HCT116 (cell line): ENCODE measurements around the gene HEXD. TPM values are rescaled to one million over a fixed set of nuclear protein-coding genes. Genes with fewer than 3 reads are reported as not detected.
A peak's percentile ranks its signal among the peaks of the same experiment; 100 is the strongest.

Experiments used
- ATAC-seq: fragments of 200-7000 bp; cut with Tn5 transposase; 2 replicates; pipeline ENCODE4 v1.9.1; 2020; ENCODE audit warnings: mild to moderate bottlenecking, moderate library complexity
- BruUV-seq: library from RNA; stranded (reverse); fragments of 400-500 nt; replicated peaks from 2 replicates; lab custom pipeline; 2021; lab: Mats Ljungman, UMichigan
- CTCF ChIA-PET: fragments of 300-600 bp; sonication (Branson Sonifier 250); formaldehyde crosslinking; loops from one replicate; lab custom pipeline; 2021; ENCODE audit warnings: antibody characterized with exemption; lab: Charles Lee
- POLR2A ChIA-PET: fragments of 300-600, 350-600 bp; sonication (Branson Sonifier 250); formaldehyde crosslinking; loops from one replicate; lab custom pipeline; 2021; ENCODE audit warnings: antibody characterized with exemption; lab: Charles Lee
- RAD21 ChIA-PET, 2 experiments: fragments of 300-600 bp; sonication (Branson Sonifier 250); formaldehyde crosslinking; loops; one replicate each; lab custom pipeline; 2023; ENCODE audit warnings: low total read pairs in 2 of 2; ENCODE audit not compliant: uncharacterized antibody in 2 of 2, unreplicated experiment in 2 of 2, low non-redundant PET in 1 of 2; lab: Charles Lee
- DNase-seq: peaks from one replicate; pipeline ENCODE4 v3.0.0-alpha.2; 2010; ENCODE audit warnings: low read depth, low spot score
- H2AFZ ChIP-seq: fragments of 200-600 bp; shearing (Covaris generic), sonication (generic); 2 replicates; pipeline ENCODE4 v1.6.1; 2017; ENCODE audit warnings: low read depth, mixed run types, mixed read lengths, antibody characterized with exemption, low read length; ENCODE audit not compliant: poor library complexity, severe bottlenecking
- H3K27ac ChIP-seq: 2 replicates; pipeline ENCODE4 v1.5.1; 2012; ENCODE audit warnings: low read depth, low read length
- H3K27me3 ChIP-seq: fragments of 200-600 bp; sonication (generic); 2 replicates; pipeline ENCODE4 v1.6.1; 2016; ENCODE audit warnings: mixed run types, low read length, mixed read lengths; ENCODE audit not compliant: insufficient read depth
- H3K36me3 ChIP-seq, 2 experiments: fragments of 200-500 bp in 1 of 2; fragments of 200-600 bp in 1 of 2; sonication (Bioruptor generic) in 1 of 2; sonication (generic) in 1 of 2; 2 replicates each; pipeline versions ENCODE4 v1.5.1 to v1.6.1; 2014 to 2016; ENCODE audit warnings: low read length in 2 of 2, inconsistent platforms in 1 of 2, mixed read lengths in 1 of 2, mixed run types in 1 of 2; ENCODE audit not compliant: insufficient read depth in 2 of 2, control insufficient read depth in 1 of 2
- H3K4me1 ChIP-seq, 2 experiments: fragments of 200-600 bp in 1 of 2; sonication (generic) in 1 of 2; 2 replicates each; pipeline versions ENCODE4 v1.5.1 to v1.6.1; 2012 to 2017; ENCODE audit warnings: low read length in 2 of 2, inconsistent platforms in 1 of 2, mild to moderate bottlenecking in 1 of 2, mixed read lengths in 1 of 2, mixed run types in 1 of 2, moderate library complexity in 1 of 2; ENCODE audit not compliant: insufficient read depth in 2 of 2, control insufficient read depth in 1 of 2
- H3K4me2 ChIP-seq: fragments of 200-600 bp; sonication (generic); 2 replicates; pipeline ENCODE4 v1.6.1; 2017; ENCODE audit warnings: mixed run types, low read length, mixed read lengths
- H3K4me3 ChIP-seq, 2 experiments: fragments of 200-600 bp in 1 of 2; sonication (generic) in 1 of 2; replicated peaks in 1 of 2; 2 replicates each; pipeline ENCODE4 v1.5.1; 2011 to 2016; ENCODE audit warnings: low read length in 2 of 2, control low read depth in 1 of 2, low read depth in 1 of 2, mild to moderate bottlenecking in 1 of 2, mixed read lengths in 1 of 2, mixed run types in 1 of 2
- H3K79me2 ChIP-seq: fragments of 200-600 bp; sonication (generic); 2 replicates; pipeline ENCODE4 v1.6.1; 2017; ENCODE audit warnings: mild to moderate bottlenecking, mixed run types, low read length, moderate library complexity, mixed read lengths; ENCODE audit not compliant: insufficient read depth
- H3K9ac ChIP-seq: fragments of 200-600 bp; sonication (generic); 2 replicates; pipeline ENCODE4 v1.6.1; 2016; ENCODE audit warnings: low read length, mixed read lengths
- H3K9me2 ChIP-seq: fragments of 200-600 bp; sonication (generic), shearing (Covaris generic); 2 replicates; pipeline ENCODE4 v1.6.1; 2017; ENCODE audit warnings: mixed run types, mild to moderate bottlenecking, moderate library complexity; ENCODE audit not compliant: insufficient read depth
- H3K9me3 ChIP-seq, 2 experiments: fragments of 200-500 bp in 1 of 2; fragments of 200-600 bp in 1 of 2; sonication (Bioruptor generic) in 1 of 2; sonication (generic) in 1 of 2; 2 replicates each; pipeline ENCODE4 v1.6.1; 2014 to 2017; ENCODE audit warnings: low read length in 2 of 2, mixed read lengths in 2 of 2, inconsistent platforms in 1 of 2, low read depth in 1 of 2, mild to moderate bottlenecking in 1 of 2, mixed run types in 1 of 2, moderate library complexity in 1 of 2; ENCODE audit not compliant: control insufficient read depth in 1 of 2, insufficient read depth in 1 of 2
- H4K20me1 ChIP-seq: fragments of 200-600 bp; sonication (generic), shearing (Covaris generic); 2 replicates; pipeline ENCODE4 v1.6.1; 2017; ENCODE audit warnings: mixed run types, mild to moderate bottlenecking, moderate library complexity; ENCODE audit not compliant: insufficient read depth
- CBX3 ChIP-seq: IDR thresholded peaks from 2 replicates; pipeline ENCODE4 v1.6.1; 2012; ENCODE audit warnings: low read depth
- EGR1 ChIP-seq: IDR thresholded peaks from 2 replicates; pipeline ENCODE4 v1.6.1; 2012; ENCODE audit warnings: low read depth
- EZH2 ChIP-seq: fragments of 200-600 bp; sonication (generic); IDR thresholded peaks from 2 replicates; pipeline ENCODE4 v1.6.1; 2017; ENCODE audit warnings: antibody characterized with exemption, mixed run types
- FOSL1 ChIP-seq: IDR thresholded peaks from 2 replicates; pipeline ENCODE4 v1.6.1; 2012; ENCODE audit warnings: low read depth
- JUND ChIP-seq: IDR thresholded peaks from 2 replicates; pipeline ENCODE4 v1.6.1; 2012
- SIN3A ChIP-seq: IDR thresholded peaks from 2 replicates; pipeline ENCODE4 v1.6.1; 2012; ENCODE audit warnings: low read depth
- SP1 ChIP-seq: IDR thresholded peaks from 2 replicates; pipeline ENCODE4 v1.6.1; 2012; ENCODE audit warnings: low read depth
- TCF7L2 ChIP-seq: IDR thresholded peaks from 2 replicates; pipeline ENCODE4 v1.7.0; 2011; ENCODE audit warnings: borderline replicate concordance, inconsistent platforms; ENCODE audit not compliant: insufficient read depth, insufficient read length; ENCODE audit errors: extremely low read depth
- YY1 ChIP-seq: IDR thresholded peaks from 2 replicates; pipeline ENCODE4 v1.6.1; 2011; ENCODE audit warnings: low read length, low read depth, moderate library complexity, mild to moderate bottlenecking; ENCODE audit not compliant: insufficient replicate concordance; ENCODE audit errors: extremely low read depth
- intact Hi-C: fragments of 100-400 bp; cut with micrococcal nuclease; formaldehyde crosslinking; loops from 2 replicates; pipeline ENCODE4 v1.10.0; 2022
- total RNA-seq: library from RNA; stranded (reverse); gene quantifications from one replicate; pipeline ENCODE4 v1.2.1, GENCODE V29; 2021; ENCODE audit not compliant: unreplicated experiment
- TF ChIP-seq, protein P1 (sequence below): IDR thresholded peaks from 2 replicates; pipeline ENCODE4 v1.6.1; 2012; ENCODE audit warnings: low read depth
- TF ChIP-seq, protein P2 (sequence below): IDR thresholded peaks from 2 replicates; pipeline ENCODE4 v1.6.1; 2011; ENCODE audit warnings: mild to moderate bottlenecking, low read length, moderate library complexity; ENCODE audit not compliant: insufficient replicate concordance; ENCODE audit errors: extremely low read depth

The HEXD gene
- total RNA-seq, 1 experiment from 2014 or later, result 45.2 TPM

DNA sequence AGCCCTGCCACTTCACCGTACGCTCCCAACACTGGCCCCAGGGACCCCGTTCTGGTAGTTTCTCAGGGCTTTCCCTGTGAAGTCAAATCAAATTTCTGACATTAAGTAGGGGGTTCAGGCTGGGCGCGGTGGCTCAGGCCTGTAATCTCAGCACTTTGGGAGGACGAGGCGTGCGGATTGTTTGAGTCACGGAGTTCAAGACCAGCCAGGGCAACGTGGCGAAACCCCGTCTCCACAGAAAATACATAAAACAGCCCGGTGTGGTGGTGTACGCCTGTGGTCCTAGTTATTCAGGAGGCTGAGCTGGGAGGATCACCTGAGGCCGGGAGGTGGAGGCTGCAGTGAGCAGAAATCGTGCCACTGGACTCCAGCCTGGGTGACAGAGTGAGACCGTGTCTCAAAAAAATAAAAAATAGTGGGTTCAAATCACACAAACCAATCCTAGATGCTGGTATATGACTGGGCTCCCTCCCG lies 31.8 kb downstream of the HEXD start:
- no TSS peak for BruUV-seq
- H3K4me2 ChIP-seq, result peak overlapping the region; percentile 93
- H2AFZ ChIP-seq, result no peak overlapping the region
- ChIA-PET CTCF (no interaction called here), POLR2A (no interaction called here), RAD21 (no interaction called here)
- H3K9me2 ChIP-seq, result no peaks in the 10 kb centered on the region
- H3K9ac ChIP-seq, result peak overlapping the region; percentile 99
- intact Hi-C loops, result loop anchor here (1.0 to 5.0 kb wide), 2 partner anchors 8 to 302 kb away; partner anchors contain the start of genes NARF and TBCD
- no peak for DNase-seq
- H3K79me2 ChIP-seq, result peaks cover 15% of the 10 kb centered on the region
- no peak for TF ChIP-seq YY1
- TF ChIP-seq TCF7L2, result no peak
- no peak for TF ChIP-seq CBX3
- no peak for TF ChIP-seq SIN3A
- TF ChIP-seq, protein P1, sequence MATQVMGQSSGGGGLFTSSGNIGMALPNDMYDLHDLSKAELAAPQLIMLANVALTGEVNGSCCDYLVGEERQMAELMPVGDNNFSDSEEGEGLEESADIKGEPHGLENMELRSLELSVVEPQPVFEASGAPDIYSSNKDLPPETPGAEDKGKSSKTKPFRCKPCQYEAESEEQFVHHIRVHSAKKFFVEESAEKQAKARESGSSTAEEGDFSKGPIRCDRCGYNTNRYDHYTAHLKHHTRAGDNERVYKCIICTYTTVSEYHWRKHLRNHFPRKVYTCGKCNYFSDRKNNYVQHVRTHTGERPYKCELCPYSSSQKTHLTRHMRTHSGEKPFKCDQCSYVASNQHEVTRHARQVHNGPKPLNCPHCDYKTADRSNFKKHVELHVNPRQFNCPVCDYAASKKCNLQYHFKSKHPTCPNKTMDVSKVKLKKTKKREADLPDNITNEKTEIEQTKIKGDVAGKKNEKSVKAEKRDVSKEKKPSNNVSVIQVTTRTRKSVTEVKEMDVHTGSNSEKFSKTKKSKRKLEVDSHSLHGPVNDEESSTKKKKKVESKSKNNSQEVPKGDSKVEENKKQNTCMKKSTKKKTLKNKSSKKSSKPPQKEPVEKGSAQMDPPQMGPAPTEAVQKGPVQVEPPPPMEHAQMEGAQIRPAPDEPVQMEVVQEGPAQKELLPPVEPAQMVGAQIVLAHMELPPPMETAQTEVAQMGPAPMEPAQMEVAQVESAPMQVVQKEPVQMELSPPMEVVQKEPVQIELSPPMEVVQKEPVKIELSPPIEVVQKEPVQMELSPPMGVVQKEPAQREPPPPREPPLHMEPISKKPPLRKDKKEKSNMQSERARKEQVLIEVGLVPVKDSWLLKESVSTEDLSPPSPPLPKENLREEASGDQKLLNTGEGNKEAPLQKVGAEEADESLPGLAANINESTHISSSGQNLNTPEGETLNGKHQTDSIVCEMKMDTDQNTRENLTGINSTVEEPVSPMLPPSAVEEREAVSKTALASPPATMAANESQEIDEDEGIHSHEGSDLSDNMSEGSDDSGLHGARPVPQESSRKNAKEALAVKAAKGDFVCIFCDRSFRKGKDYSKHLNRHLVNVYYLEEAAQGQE, result no peak
- TF ChIP-seq JUND, result no peak
- TF ChIP-seq FOSL1, result no peak
- TF ChIP-seq, protein P2, sequence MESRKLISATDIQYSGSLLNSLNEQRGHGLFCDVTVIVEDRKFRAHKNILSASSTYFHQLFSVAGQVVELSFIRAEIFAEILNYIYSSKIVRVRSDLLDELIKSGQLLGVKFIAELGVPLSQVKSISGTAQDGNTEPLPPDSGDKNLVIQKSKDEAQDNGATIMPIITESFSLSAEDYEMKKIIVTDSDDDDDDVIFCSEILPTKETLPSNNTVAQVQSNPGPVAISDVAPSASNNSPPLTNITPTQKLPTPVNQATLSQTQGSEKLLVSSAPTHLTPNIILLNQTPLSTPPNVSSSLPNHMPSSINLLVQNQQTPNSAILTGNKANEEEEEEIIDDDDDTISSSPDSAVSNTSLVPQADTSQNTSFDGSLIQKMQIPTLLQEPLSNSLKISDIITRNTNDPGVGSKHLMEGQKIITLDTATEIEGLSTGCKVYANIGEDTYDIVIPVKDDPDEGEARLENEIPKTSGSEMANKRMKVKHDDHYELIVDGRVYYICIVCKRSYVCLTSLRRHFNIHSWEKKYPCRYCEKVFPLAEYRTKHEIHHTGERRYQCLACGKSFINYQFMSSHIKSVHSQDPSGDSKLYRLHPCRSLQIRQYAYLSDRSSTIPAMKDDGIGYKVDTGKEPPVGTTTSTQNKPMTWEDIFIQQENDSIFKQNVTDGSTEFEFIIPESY, result no peak
- no peak for TF ChIP-seq EGR1
- no peak for TF ChIP-seq SP1
- TF ChIP-seq EZH2, result no peak
- H3K9me3 ChIP-seq, result no peaks in the 10 kb centered on the region
- peak; percentile 35 for ATAC-seq
- no peaks in the 10 kb centered on the region for H3K27me3 ChIP-seq
- peak overlapping the region; percentile 81 for H3K27ac ChIP-seq
- H3K36me3 ChIP-seq, result peaks cover 0 to 5% of the 10 kb centered on the region in 2 experiments; a peak in 1 of 4 replicates
- H3K4me1 ChIP-seq, result peaks cover 9 to 19% of the 10 kb centered on the region in 2 experiments
- peak overlapping the region; percentile 70 to 100 for H3K4me3 ChIP-seq
- no peaks in the 10 kb centered on the region for H4K20me1 ChIP-seq
